CD4-positive, alpha-beta T cell treated with Interleukin-17A for 4 hours (primary cell): ENCODE data around the gene FKRP.
"Not testable (repeated sequence)": the region's sequence is repeated elsewhere in the genome, so short reads cannot be mapped to it uniquely, and the experiment has no call there.

Source experiments
- DNase-seq: peaks from one replicate; pipeline ENCODE4 v3.0.0-alpha.2; 2020; ENCODE audit warnings: mixed read lengths

The FKRP gene

DNA sequence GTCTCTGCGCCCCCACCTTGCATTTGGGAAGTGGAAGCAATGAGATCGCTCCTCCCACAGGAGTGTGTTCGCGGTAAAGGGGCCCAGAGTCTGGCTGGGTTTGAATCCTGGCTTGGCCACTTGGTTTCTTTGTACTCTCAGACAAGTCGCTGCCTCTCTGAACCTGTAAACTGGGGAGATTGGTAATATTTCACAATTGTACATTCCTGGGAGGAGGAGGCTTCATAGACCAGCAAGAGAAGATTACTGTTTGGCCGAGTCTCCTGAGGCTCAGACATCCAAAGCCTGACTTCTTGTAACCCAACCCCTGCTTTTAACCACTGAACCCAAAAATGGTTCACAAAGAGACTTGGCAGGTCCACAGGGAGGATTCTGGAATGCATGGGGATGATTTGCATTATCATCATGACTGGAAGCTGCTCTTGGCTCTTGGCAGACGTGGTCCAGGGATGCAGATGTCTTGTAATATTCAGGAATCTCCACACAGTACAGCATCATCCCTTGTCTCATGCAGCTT lies 14.0 kb downstream of the FKRP start:
- DNase-seq = no peak

DNA sequence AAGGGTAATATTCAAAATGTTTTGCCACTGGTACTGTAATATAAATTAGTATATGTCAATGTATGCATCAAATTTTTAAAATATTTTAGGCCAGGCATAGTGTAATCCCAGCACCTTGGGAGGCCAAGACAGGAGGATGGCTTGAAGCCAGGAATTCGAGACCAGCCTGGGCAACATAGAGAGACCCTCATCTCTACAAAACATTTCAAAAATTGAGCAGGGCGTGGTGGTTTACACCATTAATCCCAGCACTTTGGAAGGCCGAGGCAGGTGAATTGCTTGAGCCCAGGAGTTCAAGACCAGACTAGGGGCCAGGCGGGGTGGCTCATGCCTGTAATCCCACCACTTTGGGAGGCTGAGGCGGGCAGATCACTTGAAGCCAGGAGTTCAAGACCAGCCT lies 14.5 kb downstream of the FKRP start:
- no peak for DNase-seq

DNA sequence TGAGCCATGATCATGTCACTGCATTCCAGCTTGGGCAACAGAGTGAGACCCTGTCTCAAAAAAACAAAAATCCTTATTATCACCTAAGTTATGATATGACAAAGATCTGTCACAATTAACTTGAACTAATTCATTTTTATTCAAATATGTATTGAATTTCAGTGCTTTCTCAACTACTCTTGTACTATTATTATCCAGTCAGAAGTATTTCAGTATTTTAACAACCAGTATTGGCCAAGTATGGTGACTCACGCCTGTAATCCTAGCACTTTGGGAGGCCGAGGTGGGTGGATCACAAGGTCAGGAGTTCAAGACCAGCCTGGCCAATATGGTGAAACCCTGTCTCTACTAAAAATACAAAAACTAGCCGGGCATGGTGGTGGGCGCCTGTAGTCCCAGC lies 15.0 kb downstream of the FKRP start:
- DNase-seq = not testable (repeated sequence)

DNA sequence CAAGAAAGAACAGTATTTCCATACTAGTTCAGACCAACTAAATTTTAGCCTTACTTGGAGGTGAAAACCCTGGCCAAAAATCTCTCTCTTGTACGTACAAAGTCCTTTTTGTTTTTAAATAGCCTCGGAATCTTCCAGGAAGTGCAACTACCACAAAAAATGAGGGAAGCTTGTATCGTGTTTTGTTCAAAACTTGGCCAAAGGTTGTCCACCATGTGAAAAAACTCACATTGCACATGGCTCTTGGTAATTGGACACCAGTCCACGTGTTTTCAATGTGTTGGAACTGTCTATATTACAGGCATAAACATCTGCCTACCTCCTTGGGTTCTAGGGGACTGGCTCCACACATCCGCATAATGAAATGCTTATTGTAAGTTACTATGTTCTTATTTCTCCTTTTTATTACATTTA lies 15.6 kb downstream of the FKRP start:
- no peak for DNase-seq

DNA sequence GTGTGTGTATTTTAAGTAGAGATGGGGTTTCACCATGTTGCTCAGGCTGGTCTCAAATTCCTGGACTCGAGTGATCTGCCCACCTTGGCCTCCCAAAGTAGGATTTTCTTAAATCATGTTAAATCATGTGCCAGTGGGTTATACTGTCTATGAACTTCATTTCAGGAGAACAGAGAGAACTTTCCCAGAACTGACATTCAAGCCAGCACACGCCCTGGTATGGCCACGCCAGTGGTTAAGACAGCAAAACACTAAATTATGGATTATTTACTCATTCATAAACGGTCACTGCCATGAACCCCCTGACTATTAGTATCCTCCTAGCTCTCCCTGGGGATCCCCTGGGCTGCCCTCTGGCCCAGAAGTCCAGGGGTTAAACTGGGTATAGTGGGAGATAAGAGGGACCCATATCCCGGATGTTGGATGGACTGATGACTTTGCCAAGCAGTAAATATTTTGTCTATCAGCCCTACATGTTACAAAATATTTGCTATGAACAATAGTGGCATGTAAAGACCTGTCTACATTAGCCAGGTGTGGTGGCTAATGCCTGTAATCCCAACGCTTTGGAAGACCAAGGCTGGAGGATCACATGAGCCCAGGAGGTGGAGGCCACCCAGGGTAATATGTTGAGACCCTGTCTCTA lies 16.5 kb downstream of the FKRP start:
- DNase-seq = no peak

DNA sequence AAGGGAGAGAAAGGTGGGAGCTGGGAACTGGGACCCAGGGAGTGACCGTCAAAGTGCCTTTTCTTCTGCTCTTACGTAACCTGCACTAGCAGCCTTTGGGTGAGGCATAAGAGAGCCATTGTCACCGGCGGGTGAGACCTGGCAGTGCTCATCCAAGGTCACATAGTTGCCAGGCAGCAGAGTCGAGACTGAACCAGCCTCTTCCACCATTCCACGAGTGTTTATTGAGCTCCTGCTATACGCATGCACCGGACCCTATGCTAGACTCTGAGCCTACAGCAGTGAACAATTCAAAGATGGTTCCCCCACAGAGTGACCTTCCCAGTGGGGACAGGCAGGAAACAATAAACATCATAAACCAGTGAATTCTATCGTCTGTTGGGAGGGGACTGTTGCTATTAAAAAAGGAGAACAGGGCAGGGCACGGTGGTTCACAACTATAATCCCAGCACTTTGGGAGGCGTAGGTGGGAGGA lies 19.0 kb downstream of the FKRP start:
- no peak for DNase-seq

DNA sequence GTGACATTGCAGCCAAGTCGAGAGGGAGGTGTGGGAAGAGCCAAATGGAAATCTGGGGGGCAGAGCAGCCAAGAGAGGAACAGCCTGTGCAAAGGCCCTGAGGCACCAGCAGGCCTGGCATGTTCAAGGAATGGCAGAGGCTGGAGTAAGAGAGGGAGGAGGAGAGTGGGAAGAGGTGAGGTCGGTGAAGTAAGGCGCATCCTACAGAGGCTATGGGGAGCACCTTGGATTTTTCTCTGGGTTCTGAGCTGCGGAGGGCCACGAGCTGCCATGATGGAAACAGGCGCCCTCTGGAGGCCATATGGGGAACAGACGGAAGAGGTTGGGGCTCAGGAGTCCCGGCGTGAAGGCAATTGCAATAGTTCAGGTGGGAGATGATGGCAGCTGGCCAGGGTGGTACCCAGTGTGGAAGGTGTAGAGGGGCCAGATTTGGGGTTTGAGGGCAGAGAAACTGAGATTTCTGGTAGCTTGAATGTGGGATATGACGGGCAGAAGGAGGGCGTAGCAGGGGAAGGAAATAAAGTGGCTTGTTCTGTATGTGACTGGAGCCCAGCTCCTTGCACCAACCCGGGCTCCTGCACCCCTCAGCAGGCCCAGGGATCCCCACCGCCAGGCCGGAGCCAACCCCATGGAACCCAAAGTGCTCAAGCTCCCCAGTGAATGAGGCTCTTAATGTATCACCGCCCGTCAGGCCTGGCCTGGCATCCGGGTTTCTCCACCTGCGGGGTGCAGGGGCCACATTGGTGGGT lies 20.9 kb downstream of the FKRP start:
- DNase-seq = peak; percentile 68

DNA sequence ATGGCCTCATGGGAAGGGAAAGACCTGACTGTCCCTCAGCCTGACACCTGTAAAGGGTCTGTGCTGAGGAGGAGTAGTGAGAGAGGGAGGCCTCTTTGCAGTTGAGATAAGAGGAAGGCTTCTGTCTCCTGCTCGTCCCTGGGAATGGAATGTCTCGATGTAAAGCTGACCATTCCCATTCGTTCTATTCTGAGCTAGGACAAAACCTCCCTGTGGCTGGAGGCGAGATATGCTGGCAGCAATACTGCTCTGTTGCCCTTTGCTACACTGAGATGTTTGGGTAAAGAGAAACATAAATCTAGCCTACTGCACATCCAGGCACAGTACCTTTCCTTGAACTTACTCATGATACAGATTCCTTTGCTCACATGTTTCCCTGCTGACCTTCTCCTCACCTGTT lies 22.9 kb downstream of the FKRP start:
- not testable (repeated sequence) for DNase-seq

DNA sequence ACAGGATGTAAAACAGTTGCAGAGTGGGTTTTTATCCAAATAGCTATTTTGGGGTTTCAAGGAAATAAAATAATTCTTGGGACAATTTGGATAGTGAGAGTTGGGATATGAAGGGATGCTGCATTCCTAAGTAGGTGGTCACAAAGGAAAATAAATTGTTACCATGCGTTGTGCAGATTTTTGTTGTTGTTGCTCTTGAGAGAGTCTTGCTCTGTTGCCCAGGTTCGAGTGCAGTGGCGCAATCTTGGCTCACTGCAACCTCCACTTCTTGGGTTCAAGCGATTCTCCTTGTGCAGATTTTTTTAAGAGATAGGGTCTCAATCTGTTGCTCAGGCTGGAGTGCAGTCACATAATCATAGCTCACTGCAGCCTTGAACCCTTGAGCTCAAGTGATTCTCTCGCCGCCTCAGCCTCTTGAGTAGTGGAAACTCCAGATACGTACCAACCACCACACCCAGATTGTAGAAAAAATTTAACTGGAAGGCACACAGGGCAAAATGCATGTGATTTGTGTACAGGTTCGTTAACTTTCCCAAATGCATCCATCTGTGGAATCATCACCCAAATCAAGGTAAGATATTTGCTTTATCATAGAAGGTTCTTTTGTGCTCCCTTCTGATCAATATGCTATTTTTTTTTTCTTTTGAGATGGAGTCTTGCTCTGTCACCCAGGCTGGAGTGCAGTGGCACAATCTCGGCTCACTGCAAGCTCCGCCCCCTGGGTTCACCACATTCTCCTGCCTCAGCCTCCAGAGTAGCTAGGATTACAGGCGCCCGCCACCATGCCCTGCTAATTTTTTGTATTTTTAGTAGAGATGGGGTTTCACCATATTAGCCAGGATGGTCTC lies 26.5 kb downstream of the FKRP start:
- DNase-seq = no peak

DNA sequence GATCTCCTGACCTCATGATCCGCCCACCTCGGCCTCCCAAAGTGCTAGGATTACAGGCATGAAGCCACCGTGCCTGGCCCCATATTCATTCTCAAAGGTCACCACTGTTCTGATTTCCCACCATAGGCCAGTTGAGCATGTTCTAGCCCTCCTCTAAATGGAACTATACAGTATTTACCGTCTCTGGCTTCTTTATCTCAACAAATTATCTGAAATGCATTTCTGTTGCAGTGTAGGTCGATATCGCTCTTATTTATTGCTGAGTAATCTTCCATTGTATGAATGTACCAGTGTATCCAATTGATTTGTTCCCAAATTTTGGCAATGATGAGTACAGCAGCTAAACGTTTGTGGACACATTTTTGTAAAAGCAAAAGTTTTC lies 27.2 kb downstream of the FKRP start:
- DNase-seq = no peak

DNA sequence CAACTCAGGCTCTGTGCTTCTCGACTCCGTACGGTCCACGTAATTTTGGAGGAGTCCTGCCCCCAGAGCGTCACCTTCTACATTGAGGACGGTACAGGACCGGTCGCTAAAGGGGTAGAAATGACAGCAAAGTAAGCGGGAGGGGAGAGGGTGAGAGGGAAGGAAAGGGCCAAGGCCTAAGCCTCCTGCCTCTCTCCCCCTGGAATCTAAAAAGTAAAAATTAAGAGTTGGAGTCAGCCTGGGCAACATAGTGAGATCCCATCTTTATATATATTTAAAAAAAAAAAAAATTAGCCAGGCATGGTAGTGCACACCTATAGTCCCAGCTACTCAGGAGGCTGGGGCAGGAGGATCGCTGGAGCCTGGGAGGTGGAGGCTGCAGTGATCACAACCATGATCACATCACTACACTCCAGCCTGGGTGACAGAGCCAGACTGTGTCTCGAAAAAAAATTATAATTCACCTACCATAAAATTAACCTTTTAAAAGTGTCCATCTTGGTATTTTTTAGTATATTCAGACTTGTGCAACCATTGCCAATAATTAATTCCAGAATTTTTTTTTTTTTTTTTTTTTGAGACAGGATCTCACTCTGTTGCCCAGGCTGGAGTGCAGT lies 29.9 kb downstream of the FKRP start:
- DNase-seq = no peak

DNA sequence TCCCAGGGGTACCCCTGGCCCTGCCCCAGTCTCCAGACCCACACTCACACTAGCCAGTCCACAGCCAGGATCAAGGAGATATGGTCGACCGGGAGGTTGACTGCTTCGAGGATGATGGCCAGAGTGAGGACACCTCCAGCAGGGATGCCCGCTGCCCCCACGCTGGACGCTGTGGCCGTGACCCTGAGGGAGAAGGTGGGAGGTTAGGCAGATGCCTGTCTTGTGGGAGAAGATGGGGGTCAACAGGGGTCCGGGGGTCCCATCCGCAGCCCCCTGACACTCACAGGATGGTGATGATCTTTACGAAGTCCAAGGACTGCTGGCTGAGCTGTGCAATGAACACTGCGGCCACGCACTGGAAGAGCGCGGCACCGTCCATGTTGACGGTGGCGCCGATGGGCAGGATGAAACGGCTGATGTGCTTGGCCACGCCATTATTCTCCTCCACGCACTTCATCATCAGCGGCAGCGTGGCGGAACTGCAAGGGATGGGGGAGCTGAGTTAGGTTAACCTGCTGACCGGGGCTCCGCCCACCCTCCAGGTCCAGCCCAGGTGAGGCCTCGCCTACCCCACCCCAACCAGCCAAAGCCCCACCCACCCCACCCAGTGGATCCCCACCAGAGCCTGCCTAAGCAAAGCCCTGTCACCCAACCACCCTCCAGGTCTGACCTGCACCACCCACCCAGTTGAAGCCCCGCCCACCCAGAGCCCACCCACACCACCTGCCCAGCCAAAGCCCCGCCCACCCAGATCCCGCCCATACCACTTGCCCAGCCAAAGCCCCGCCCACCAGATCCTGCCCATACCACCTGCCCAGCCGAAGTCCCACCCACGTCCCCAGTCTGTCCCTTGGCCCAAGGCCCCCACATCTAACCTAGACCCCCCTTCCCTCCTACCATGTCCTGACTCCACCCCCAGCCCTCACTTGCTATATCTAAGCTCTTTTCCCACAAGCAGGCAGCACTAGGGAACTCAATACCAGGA lies 31.4 kb downstream of the FKRP start:
- no peak for DNase-seq

DNA sequence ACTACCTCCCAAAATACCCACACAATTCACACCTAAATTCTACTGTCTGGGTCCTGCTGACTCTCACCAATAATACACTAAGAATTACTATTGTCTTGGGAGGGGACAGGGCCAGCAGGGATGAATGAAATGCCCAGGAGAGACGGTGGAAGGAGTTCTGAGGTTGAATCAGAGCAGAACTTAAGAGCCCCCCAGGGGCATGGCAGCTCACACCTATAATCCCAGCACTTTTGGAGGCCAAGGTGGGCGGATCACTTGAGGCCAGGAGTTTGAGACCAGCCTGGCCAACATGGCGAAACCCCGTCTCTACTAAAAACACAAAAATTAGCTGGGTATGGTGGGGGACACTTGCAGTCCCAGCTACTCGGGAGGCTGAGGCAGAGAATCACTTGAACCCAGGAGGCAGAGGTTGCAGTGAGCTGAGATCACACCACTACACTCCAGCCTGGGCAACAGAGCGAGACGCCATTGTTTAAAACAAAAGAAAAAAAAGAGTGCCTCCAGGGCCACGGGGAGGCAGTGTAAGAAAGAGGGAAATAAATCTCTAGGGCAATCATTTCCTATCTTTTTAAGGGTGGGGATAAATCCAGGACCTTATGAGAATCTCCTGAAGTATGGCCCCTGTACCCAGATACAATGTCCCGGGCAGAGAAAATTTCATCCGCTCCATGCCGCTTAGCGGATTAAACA lies 32.2 kb downstream of the FKRP start:
- not testable (repeated sequence) for DNase-seq

DNA sequence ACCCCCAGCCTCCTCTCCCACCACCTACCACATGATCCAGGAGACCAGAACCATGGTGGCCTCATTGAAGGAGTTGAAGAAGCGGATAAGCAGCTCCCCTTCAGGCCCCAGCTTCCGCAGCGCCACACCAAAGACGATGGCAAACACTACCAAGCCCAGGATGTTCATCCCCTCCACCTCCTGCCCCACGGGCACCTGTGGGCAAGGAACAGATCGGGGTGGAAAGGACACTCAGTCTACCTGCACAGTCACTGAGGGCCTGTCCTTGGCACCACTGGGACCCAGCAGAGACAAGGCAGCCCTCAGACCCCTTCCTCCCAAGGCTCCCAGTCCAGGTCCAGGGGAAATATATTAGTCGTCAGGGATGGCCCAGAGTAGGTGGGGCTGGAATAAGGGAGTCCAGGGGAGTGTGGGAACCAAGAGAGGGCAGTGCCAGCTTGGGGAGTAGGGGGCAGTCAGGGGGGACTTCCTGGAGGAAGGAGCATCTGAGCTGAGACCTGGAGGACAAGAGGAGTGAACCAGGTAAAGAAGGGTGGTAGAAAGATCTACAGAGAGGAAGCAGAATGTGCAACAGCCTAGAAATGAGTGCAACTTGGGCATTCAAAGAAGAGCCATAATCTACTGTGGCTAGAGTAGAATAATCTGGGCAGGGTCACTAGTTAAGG lies 36.6 kb downstream of the FKRP start:
- DNase-seq = no peak

DNA sequence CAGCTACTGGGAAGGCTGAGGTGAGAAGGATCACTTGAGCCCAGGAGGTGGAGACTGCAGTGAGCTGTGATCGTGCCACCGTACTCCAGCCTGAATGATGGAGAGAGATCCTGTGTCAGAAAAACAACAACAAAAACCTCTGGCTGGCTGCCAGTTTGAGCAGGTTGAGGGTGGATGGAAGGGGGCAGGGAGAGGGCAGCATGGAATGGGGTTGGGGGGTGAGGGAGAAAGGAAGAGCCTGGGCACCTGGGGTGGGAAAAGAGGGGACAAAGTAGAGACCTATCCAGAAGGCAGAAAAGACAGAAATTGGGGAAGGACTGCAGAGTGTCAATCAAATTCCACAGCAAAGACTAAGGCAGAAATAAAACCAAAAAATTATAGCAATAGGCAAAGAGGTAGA lies 37.8 kb downstream of the FKRP start:
- DNase-seq = peak; percentile 9

DNA sequence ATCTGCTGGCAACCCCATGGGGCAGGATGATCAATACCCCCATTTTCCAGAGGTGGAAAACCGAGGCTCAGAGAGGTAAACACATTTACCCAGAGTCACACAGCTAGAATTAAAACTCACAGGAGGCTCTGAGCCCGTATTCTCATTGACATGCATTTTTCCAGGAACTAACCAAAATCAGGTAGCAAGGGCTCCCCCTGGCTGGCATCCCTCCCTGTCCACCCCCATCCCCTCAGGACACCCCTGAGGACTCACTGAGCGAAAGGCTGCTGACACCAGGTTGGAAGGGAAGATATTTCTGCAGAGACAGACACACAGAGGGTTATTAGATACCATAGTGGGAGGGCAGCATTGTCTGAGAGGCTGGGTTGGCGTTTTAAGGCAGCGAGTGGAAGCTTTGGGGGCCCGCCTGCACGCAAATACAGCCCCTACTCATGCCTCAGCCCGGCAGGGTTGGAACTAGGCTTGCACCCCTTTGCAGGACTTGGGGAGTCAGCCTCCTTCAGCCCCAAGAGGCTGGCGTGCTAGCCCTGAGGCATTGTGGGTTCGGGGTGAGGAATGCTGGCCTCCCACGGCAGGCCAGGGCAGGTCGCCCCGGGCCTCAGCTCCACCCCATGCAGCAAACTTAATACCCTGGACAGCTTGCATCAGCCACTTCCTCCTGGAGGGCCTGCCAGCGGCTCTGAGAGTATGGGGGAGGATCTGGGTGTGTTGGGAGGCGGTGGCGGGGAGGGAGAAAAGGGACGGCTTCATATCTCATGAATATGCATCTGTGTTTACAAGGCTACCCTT lies 38.6 kb downstream of the FKRP start:
- DNase-seq = peak; percentile 48

DNA sequence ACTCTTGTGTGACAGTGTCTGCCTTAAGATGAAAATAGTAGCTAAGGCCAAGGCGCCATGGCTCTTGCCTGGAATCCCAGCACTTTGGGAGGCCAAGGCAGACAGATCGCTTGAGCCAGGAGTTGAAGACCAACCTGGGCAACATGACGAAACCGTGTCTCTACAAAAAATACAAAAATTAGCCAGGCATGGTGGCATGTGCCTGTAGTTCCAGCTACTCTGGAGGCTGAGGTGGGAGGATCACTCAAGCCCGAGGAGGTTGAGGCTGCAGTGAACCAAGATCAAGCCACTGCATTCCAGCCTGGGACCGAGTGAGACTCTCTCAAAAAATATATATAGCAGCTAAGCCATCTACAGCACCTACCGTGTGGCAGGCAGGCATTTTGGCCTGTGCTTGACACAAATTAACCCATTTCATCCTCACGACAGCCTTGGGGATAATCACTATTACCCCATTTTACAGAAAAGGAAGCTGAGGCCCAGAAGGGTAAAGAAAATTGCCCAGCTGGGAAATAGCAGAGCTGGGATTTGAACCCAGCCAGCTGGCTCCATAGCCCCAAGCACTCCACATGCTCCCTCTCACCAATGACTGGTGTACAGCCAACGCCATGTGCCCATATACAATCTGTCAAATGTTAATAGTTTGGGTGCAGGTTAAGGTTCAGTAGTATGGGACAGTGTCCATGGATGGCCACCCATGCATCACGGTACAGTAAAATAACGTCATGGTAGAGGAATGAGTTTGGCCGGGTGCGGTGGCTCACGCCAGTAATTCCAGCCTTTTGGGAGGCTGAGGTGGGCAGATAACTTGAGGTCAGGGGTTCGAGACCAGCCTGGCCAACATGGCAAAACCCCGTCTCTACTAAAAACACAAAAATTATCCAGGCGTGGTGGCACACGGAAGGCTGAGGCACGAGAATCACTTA lies 39.5 kb downstream of the FKRP start:
- no peak for DNase-seq

DNA sequence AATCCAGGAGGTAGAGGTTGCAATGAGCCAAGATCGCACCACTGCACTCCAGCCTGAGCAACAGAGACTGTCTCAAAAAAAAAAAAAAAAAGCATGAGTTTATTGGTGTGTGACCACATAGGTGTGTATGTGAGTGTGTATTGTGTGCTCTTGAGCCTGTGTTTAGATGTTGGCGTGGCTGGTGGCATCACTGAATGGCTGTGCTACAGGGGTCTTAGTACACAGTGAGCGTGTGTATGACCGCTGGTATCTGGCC lies 40.1 kb downstream of the FKRP start:
- DNase-seq = no peak
